ENCODE measurements around the gene CIT. TPM values are rescaled to one million over a fixed set of nuclear protein-coding genes. Genes with fewer than 3 reads are reported as not detected.

CIT gene
- total and polyA plus RNA-seq, 9 of the 15 experiments (the other 6 are each of a cell fraction or from before 2014, with no cell fraction given) = 1.1 to 46.7 (median 21.3) TPM

- ATAC-seq = no peak
- H3K4me2 ChIP-seq (ENCODE audit: insufficient read depth, low read length) = peak overlapping the region; percentile 62; the same call in 1 of the 2 replicates
- 40% methylated on average over 2 of the region's 2 CpGs for WGBS (ENCODE audit: insufficient coverage, low coverage, missing lambda C conversion rate)
- H3K27ac ChIP-seq (ENCODE audit: extremely low read depth, low read depth, low read length) = peak overlapping the region; percentile 72
- no peaks in the 10 kb centered on the region for H4K20me1 ChIP-seq (replicated peaks; ENCODE audit: control insufficient read depth, insufficient read depth, low read length)
- no peaks in the 10 kb centered on the region for H3K9me3 ChIP-seq (replicated peaks; ENCODE audit: control insufficient read depth, insufficient read depth, low read depth, low read length)
- no peak for FAIRE-seq
- no TSS peak for BruUV-seq (replicated peaks)
- ChIA-PET POLR2A (interaction anchor here (0.8 to 1.4 kb wide), 9 partner anchors 8 to 535 kb away, joined by 3 to 10 read pairs (median 3); partner anchors contain the start of gene RPLP0), CTCF (ENCODE audit: low intra/inter-chr PET ratio) (interaction anchor here (1.3 kb wide), 1 partner anchor 222 kb away, joined by 3 read pairs; no protein-coding TSS in a partner anchor)
- DNase-seq (ENCODE audit: extremely low read depth in 1 of 4, low spot score in 3 of 4) = peak in 1 of 4 experiments; percentile 24
- no peaks in the 10 kb centered on the region for H3K9me1 ChIP-seq (ENCODE audit: control insufficient read depth, insufficient read depth, low read length)
- H3K9ac ChIP-seq (ENCODE audit: insufficient read depth in 1 of 2, low read depth in 2 of 2, low read length in 2 of 2) = peak overlapping the region in 1 of 2 experiments; percentile 40; a peak in 2 of 4 replicates
- peaks cover 35% of the 10 kb centered on the region for H3K79me2 ChIP-seq (ENCODE audit: control insufficient read depth, insufficient read depth, low read length)
- no peaks in the 10 kb centered on the region for H3K27me3 ChIP-seq (ENCODE audit: control insufficient read depth in 2 of 2, insufficient read depth in 2 of 2, low read length in 2 of 2)
- intact Hi-C loops (cut with micrococcal nuclease) = loop anchor here (10.0 kb wide), 1 partner anchor 238 kb away; no protein-coding TSS in a partner anchor
- in situ Hi-C loops (cut with MboI) = no loop called here
- H3K4me1 ChIP-seq (replicated peaks in 1 of 2; ENCODE audit: control insufficient read depth in 2 of 2, insufficient read depth in 2 of 2, low read length in 2 of 2) = peaks cover 19 to 54% of the 10 kb centered on the region in 2 experiments; a peak in 4 of 5 replicates
- H3K4me3 ChIP-seq = no peak overlapping the region
- peak overlapping the region; percentile 73 for H2AFZ ChIP-seq (ENCODE audit: low read depth, low read length)
- H3K36me3 ChIP-seq (ENCODE audit: control insufficient read depth, insufficient read depth, low read length) = peaks cover 19% of the 10 kb centered on the region
- TF ChIP-seq TFE3 (CRISPR knock-in tag; IDR thresholded peaks at IDR 0.05) = no peak
- TF ChIP-seq MAFF (IDR thresholded peaks at IDR 0.05; ENCODE audit: low read length) = 0 out of 2 replicates have a peak, but pooled peaks have one; percentile 25
- no peak for TF ChIP-seq THAP12 (CRISPR knock-in tag; IDR thresholded peaks at IDR 0.05)
- TF ChIP-seq XRCC3 (IDR thresholded peaks at IDR 0.05) = no peak
- TF ChIP-seq PRMT5 (CRISPR knock-in tag; IDR thresholded peaks at IDR 0.05) = no peak
- no peak for TF ChIP-seq FOXK2 (conservative IDR thresholded peaks at IDR 0.05 in 1 of 2, IDR thresholded peaks at IDR 0.05 in 1 of 2; ENCODE audit: low read depth in 2 of 2)
- no peak for TF ChIP-seq PHF21A (IDR thresholded peaks at IDR 0.05; ENCODE audit: borderline replicate concordance, low read depth)
- TF ChIP-seq ZBTB7A (IDR thresholded peaks at IDR 0.05; ENCODE audit: borderline replicate concordance, control insufficient read depth, low read depth, low read length) = no peak
- TF ChIP-seq ELK3 (CRISPR knock-in tag; IDR thresholded peaks at IDR 0.05) = no peak
- TF ChIP-seq POLR2G (IDR thresholded peaks at IDR 0.05; ENCODE audit: low read depth, low read length) = no peak
- TF ChIP-seq ELF1 (tag; IDR thresholded peaks at IDR 0.05) = 0 out of 2 replicates have a peak, but pooled peaks have one; percentile 26
- TF ChIP-seq CBFA2T3 (IDR thresholded peaks at IDR 0.05) = no peak
- TF ChIP-seq NFE2L1 (tag; IDR thresholded peaks at IDR 0.05; ENCODE audit: borderline replicate concordance, low read depth) = no peak
- TF ChIP-seq SPI1 (IDR thresholded peaks at IDR 0.05; ENCODE audit: borderline replicate concordance, low read depth, low read length) = peak; percentile 46; the same call in 1 of the 2 replicates
Observed at GRCh38 chr12:119666226-119666795, 210.8 kb downstream of the CIT start.

Data from K562 (cell line).